Measurements from ENCODE around the gene FAM135A.

- TF ChIP-seq POLR2AphosphoS5 (IDR thresholded peaks at IDR 0.05; ENCODE audit: low read depth, low read length) (no peak), SIN3A (IDR thresholded peaks at IDR 0.05; ENCODE audit: borderline replicate concordance, insufficient read depth, low read length) (no peak), REST (IDR thresholded peaks at IDR 0.05; ENCODE audit: insufficient read depth in 1 of 2, low read depth in 2 of 2, low read length in 2 of 2) (no peak), TAF1 (IDR thresholded peaks at IDR 0.05; ENCODE audit: borderline replicate concordance, insufficient read depth, low read length) (no peak), FOXP2 (optimal IDR thresholded peaks at IDR 0.05; ENCODE audit: borderline replicate concordance, extremely low read depth, extremely low read length, insufficient read depth) (no peak)
Observed at GRCh38 chr6:70380252-70380651, 33.1 kb upstream of the FAM135A start.
